ENCODE data around the gene LINC00237.

Gene LINC00237

DNA sequence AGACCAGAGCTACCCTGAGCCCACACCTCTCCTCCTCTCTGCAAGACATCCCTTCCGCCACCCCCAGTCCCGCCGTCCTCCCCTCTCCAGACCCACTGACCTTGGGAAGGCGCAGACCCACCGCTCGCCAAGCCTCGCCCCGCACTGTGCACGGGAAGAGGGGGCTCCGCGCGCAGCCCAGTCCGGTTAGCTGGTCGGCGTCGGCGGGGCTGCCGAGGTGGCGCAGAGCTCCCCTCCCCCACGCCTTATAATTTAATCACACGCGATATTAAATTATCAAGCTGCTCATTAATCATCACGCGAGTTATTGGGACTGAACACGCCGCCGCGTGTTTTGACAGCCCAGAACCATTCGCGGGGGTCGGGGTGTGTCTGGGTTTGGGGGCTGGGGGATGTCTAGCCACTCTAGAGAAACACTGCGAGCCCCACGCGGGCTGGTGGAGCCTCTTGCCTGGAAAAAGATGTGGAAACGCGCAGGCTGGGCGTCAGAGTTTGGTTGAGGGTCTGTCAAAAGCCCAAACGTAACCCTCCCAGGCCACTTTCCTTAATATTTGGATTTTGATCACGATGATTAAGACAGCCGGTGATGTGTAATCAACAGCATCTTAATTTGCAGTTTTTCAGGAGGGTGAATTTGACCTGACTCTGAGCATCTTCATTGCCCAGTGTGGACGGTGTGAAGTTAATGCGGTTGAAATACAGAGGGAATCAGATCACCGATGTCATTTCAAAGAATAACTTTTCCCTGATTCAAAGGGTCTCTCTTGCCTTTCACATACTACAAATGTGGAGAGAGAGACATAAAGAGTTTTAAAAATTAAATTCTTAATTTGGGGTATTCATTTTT lies at the start of gene LINC00237:
Gene LINC00237 (minus strand): TSS at position 188 of the 847 bp plus-strand sequence.
- Histone ChIP-seq H3K36me3 (ENCODE audit: control insufficient read depth in 2 of 2, insufficient read depth in 2 of 2, low read length in 2 of 2) (no peaks in the 10 kb centered on the region), H3K4me3 (ENCODE audit: low read length in 2 of 2) (no peak within 1 kb of the TSS), H3K9ac (ENCODE audit: low read depth in 1 of 2, low read length in 2 of 2) (no peak within 1 kb of the TSS), H3K27ac (ENCODE audit: low read depth in 2 of 2, low read length in 2 of 2) (no peak within 1 kb of the TSS), H3K27me3 (ENCODE audit: control insufficient read depth in 2 of 2, insufficient read depth in 2 of 2, low read length in 2 of 2) (peaks cover 42 to 55% of the 10 kb centered on the region in 2 donors), H3K4me1 (ENCODE audit: control insufficient read depth in 2 of 2, insufficient read depth in 2 of 2, low read length in 2 of 2) (peaks cover 7 to 8% of the 10 kb centered on the region in 2 donors), H3K9me3 (ENCODE audit: control insufficient read depth in 2 of 2, low read length in 2 of 2) (no peaks in the 10 kb centered on the region)

GRCh38 chr20:21155268-21155667 lies 49.1 kb upstream of the LINC00237 start:
- Histone ChIP-seq H3K27me3 (ENCODE audit: control insufficient read depth in 2 of 2, insufficient read depth in 2 of 2, low read length in 2 of 2) (no peaks in the 10 kb centered on the region), H3K36me3 (ENCODE audit: control insufficient read depth in 2 of 2, insufficient read depth in 2 of 2, low read length in 2 of 2) (no peaks in the 10 kb centered on the region), H3K9ac (ENCODE audit: low read depth in 1 of 2, low read length in 2 of 2) (no peak overlapping the region), H3K9me3 (ENCODE audit: control insufficient read depth in 2 of 2, low read length in 2 of 2) (no peaks in the 10 kb centered on the region), H3K27ac (ENCODE audit: low read depth in 2 of 2, low read length in 2 of 2) (no peak overlapping the region), H3K4me3 (ENCODE audit: low read length in 2 of 2) (no peak overlapping the region), H3K4me1 (ENCODE audit: control insufficient read depth in 2 of 2, insufficient read depth in 2 of 2, low read length in 2 of 2) (no peaks in the 10 kb centered on the region)

GRCh38 chr20:21154692-21155091 lies 48.5 kb upstream of the LINC00237 start:
- Histone ChIP-seq H3K36me3 (ENCODE audit: control insufficient read depth in 2 of 2, insufficient read depth in 2 of 2, low read length in 2 of 2) (no peaks in the 10 kb centered on the region), H3K27me3 (ENCODE audit: control insufficient read depth in 2 of 2, insufficient read depth in 2 of 2, low read length in 2 of 2) (no peaks in the 10 kb centered on the region), H3K27ac (ENCODE audit: low read depth in 2 of 2, low read length in 2 of 2) (no peak overlapping the region), H3K4me3 (ENCODE audit: low read length in 2 of 2) (no peak overlapping the region), H3K9ac (ENCODE audit: low read depth in 1 of 2, low read length in 2 of 2) (no peak overlapping the region), H3K4me1 (ENCODE audit: control insufficient read depth in 2 of 2, insufficient read depth in 2 of 2, low read length in 2 of 2) (no peaks in the 10 kb centered on the region), H3K9me3 (ENCODE audit: control insufficient read depth in 2 of 2, low read length in 2 of 2) (no peaks in the 10 kb centered on the region)

GRCh38 chr20:21151791-21152190 lies 45.6 kb upstream of the LINC00237 start:
- Histone ChIP-seq H3K27me3 (ENCODE audit: control insufficient read depth in 2 of 2, insufficient read depth in 2 of 2, low read length in 2 of 2) (no peaks in the 10 kb centered on the region), H3K4me1 (ENCODE audit: control insufficient read depth in 2 of 2, insufficient read depth in 2 of 2, low read length in 2 of 2) (no peaks in the 10 kb centered on the region), H3K9me3 (ENCODE audit: control insufficient read depth in 2 of 2, low read length in 2 of 2) (no peaks in the 10 kb centered on the region), H3K4me3 (ENCODE audit: low read length in 2 of 2) (no peak overlapping the region), H3K36me3 (ENCODE audit: control insufficient read depth in 2 of 2, insufficient read depth in 2 of 2, low read length in 2 of 2) (peaks cover 0 to 2% of the 10 kb centered on the region in 2 donors), H3K27ac (ENCODE audit: low read depth in 2 of 2, low read length in 2 of 2) (no peak overlapping the region), H3K9ac (ENCODE audit: low read depth in 1 of 2, low read length in 2 of 2) (no peak overlapping the region)

- Histone ChIP-seq H3K27me3 (ENCODE audit: control insufficient read depth in 2 of 2, insufficient read depth in 2 of 2, low read length in 2 of 2) (no peaks in the 10 kb centered on the region), H3K27ac (ENCODE audit: low read depth in 2 of 2, low read length in 2 of 2) (no peak overlapping the region), H3K9me3 (ENCODE audit: control insufficient read depth in 2 of 2, low read length in 2 of 2) (no peaks in the 10 kb centered on the region), H3K36me3 (ENCODE audit: control insufficient read depth in 2 of 2, insufficient read depth in 2 of 2, low read length in 2 of 2) (peaks cover 0 to 2% of the 10 kb centered on the region in 2 donors), H3K9ac (ENCODE audit: low read depth in 1 of 2, low read length in 2 of 2) (no peak overlapping the region), H3K4me1 (ENCODE audit: control insufficient read depth in 2 of 2, insufficient read depth in 2 of 2, low read length in 2 of 2) (no peaks in the 10 kb centered on the region), H3K4me3 (ENCODE audit: low read length in 2 of 2) (no peak overlapping the region)
Measured at GRCh38 chr20:21149344-21149743, 43.2 kb upstream of the LINC00237 start.

DNA sequence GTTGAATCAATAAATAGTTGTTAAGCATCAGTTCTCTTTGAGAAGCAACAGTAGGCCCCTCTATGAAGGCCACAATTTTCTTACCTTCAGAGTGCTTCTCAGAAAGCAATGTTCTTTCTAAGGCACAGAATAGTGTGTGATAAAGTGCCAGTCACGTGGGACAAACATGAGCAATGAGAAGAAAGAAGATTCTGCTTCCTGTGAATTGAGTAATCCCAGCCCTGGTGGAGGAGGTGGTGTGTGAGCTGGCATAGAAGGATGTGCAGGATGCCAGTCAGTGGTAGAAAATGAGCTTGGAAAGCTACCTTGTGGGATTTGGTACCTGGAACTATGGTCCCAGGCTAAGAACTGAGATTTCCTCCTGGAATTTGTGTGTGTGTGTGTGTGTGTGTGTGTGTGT lies 41.4 kb upstream of the LINC00237 start:
- Histone ChIP-seq H3K4me3 (ENCODE audit: low read length in 2 of 2) (no peak overlapping the region), H3K27me3 (ENCODE audit: control insufficient read depth in 2 of 2, insufficient read depth in 2 of 2, low read length in 2 of 2) (no peaks in the 10 kb centered on the region), H3K36me3 (ENCODE audit: control insufficient read depth in 2 of 2, insufficient read depth in 2 of 2, low read length in 2 of 2) (peaks cover 0 to 2% of the 10 kb centered on the region in 2 donors), H3K4me1 (ENCODE audit: control insufficient read depth in 2 of 2, insufficient read depth in 2 of 2, low read length in 2 of 2) (no peaks in the 10 kb centered on the region), H3K9me3 (ENCODE audit: control insufficient read depth in 2 of 2, low read length in 2 of 2) (no peaks in the 10 kb centered on the region), H3K27ac (ENCODE audit: low read depth in 2 of 2, low read length in 2 of 2) (no peak overlapping the region), H3K9ac (ENCODE audit: low read depth in 1 of 2, low read length in 2 of 2) (no peak overlapping the region)

DNA sequence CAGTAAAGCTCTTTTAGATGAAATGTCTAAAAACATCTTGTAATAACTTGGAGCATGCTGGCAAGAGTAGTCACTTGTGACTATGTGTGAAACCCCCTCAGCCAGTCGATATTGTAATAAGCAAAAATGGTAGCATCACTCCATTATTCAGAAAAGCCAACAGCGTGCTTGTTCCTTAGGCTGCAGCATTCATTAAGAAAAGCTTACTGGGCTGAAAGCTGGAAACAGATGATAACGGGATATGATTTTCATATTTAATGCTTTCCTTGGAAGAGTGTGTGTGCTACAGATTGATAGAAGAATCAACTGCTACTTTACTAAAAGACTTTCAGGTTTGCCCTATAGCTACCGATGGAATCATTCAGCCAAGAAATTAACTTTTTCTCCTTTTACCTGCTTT lies 40.1 kb upstream of the LINC00237 start:
- Histone ChIP-seq H3K4me1 (ENCODE audit: control insufficient read depth in 2 of 2, insufficient read depth in 2 of 2, low read length in 2 of 2) (no peaks in the 10 kb centered on the region), H3K4me3 (ENCODE audit: low read length in 2 of 2) (no peak overlapping the region), H3K9me3 (ENCODE audit: control insufficient read depth in 2 of 2, low read length in 2 of 2) (no peaks in the 10 kb centered on the region), H3K36me3 (ENCODE audit: control insufficient read depth in 2 of 2, insufficient read depth in 2 of 2, low read length in 2 of 2) (peaks cover 0 to 2% of the 10 kb centered on the region in 2 donors), H3K27ac (ENCODE audit: low read depth in 2 of 2, low read length in 2 of 2) (no peak overlapping the region), H3K9ac (ENCODE audit: low read depth in 1 of 2, low read length in 2 of 2) (no peak overlapping the region), H3K27me3 (ENCODE audit: control insufficient read depth in 2 of 2, insufficient read depth in 2 of 2, low read length in 2 of 2) (no peaks in the 10 kb centered on the region)

GRCh38 chr20:21145424-21145823 lies 39.3 kb upstream of the LINC00237 start:
- H3K36me3 ChIP-seq (ENCODE audit: control insufficient read depth in 2 of 2, insufficient read depth in 2 of 2, low read length in 2 of 2): peaks cover 0 to 2% of the 10 kb centered on the region in 2 donors
- H3K27ac ChIP-seq (ENCODE audit: low read depth in 2 of 2, low read length in 2 of 2): no peak overlapping the region
- no peaks in the 10 kb centered on the region for H3K27me3 ChIP-seq (ENCODE audit: control insufficient read depth in 2 of 2, insufficient read depth in 2 of 2, low read length in 2 of 2)
- H3K4me1 ChIP-seq (ENCODE audit: control insufficient read depth in 2 of 2, insufficient read depth in 2 of 2, low read length in 2 of 2): no peaks in the 10 kb centered on the region
- H3K9me3 ChIP-seq (ENCODE audit: control insufficient read depth in 2 of 2, low read length in 2 of 2): no peaks in the 10 kb centered on the region
- H3K9ac ChIP-seq (ENCODE audit: low read depth in 1 of 2, low read length in 2 of 2): no peak overlapping the region
- no peak overlapping the region for H3K4me3 ChIP-seq (ENCODE audit: low read length in 2 of 2)

GRCh38 chr20:21143194-21143890 lies 37.2 kb upstream of the LINC00237 start:
- Histone ChIP-seq H3K4me1 (ENCODE audit: control insufficient read depth in 2 of 2, insufficient read depth in 2 of 2, low read length in 2 of 2) (no peaks in the 10 kb centered on the region), H3K27ac (ENCODE audit: low read depth in 2 of 2, low read length in 2 of 2) (no peak overlapping the region), H3K36me3 (ENCODE audit: control insufficient read depth in 2 of 2, insufficient read depth in 2 of 2, low read length in 2 of 2) (peaks cover 2 to 3% of the 10 kb centered on the region in 2 donors), H3K9me3 (ENCODE audit: control insufficient read depth in 2 of 2, low read length in 2 of 2) (no peaks in the 10 kb centered on the region), H3K9ac (ENCODE audit: low read depth in 1 of 2, low read length in 2 of 2) (no peak overlapping the region), H3K27me3 (ENCODE audit: control insufficient read depth in 2 of 2, insufficient read depth in 2 of 2, low read length in 2 of 2) (no peaks in the 10 kb centered on the region), H3K4me3 (ENCODE audit: low read length in 2 of 2) (no peak overlapping the region)

GRCh38 chr20:21141825-21142224 lies 35.7 kb upstream of the LINC00237 start:
- H3K4me3 ChIP-seq (ENCODE audit: low read length in 2 of 2): no peak overlapping the region
- H3K36me3 ChIP-seq (ENCODE audit: control insufficient read depth in 2 of 2, insufficient read depth in 2 of 2, low read length in 2 of 2): peaks cover 3 to 8% of the 10 kb centered on the region in 2 donors
- no peak overlapping the region for H3K9ac ChIP-seq (ENCODE audit: low read depth in 1 of 2, low read length in 2 of 2)
- H3K4me1 ChIP-seq (ENCODE audit: control insufficient read depth in 2 of 2, insufficient read depth in 2 of 2, low read length in 2 of 2): no peaks in the 10 kb centered on the region
- H3K27me3 ChIP-seq (ENCODE audit: control insufficient read depth in 2 of 2, insufficient read depth in 2 of 2, low read length in 2 of 2): no peaks in the 10 kb centered on the region
- no peaks in the 10 kb centered on the region for H3K9me3 ChIP-seq (ENCODE audit: control insufficient read depth in 2 of 2, low read length in 2 of 2)
- H3K27ac ChIP-seq (ENCODE audit: low read depth in 2 of 2, low read length in 2 of 2): no peak overlapping the region

All from mucosa of rectum (tissue), 2 donors.